IPS DF 6.9 (cell line): ENCODE results near the gene HRAS.
A peak's percentile ranks its signal among the peaks of the same experiment; 100 is the strongest.

Experiments used
- DNase-seq: peaks from one replicate; pipeline ENCODE4 v3.0.0-alpha.2; 2013; ENCODE audit warnings: low read depth, low spot score
- H3K27ac ChIP-seq: one replicate; pipeline ENCODE4 v1.5.1; 2013; ENCODE audit warnings: low read length, control low read depth
- H3K27me3 ChIP-seq: 2 replicates; pipeline ENCODE4 v1.6.1; 2013; ENCODE audit warnings: mild to moderate bottlenecking, low read length; ENCODE audit not compliant: control insufficient read depth, insufficient read depth
- H3K36me3 ChIP-seq: 2 replicates; pipeline ENCODE4 v1.6.1; 2013; ENCODE audit warnings: low read length; ENCODE audit not compliant: control insufficient read depth, insufficient read depth
- H3K4me1 ChIP-seq: 2 replicates; pipeline ENCODE4 v1.6.1; 2013; ENCODE audit warnings: low read length; ENCODE audit not compliant: control insufficient read depth, insufficient read depth
- H3K4me3 ChIP-seq: 2 replicates; pipeline ENCODE4 v1.5.1; 2013; ENCODE audit warnings: mild to moderate bottlenecking, low read length
- H3K9me3 ChIP-seq: 2 replicates; pipeline ENCODE4 v1.6.1; 2013; ENCODE audit warnings: low read length, inconsistent platforms; ENCODE audit not compliant: control insufficient read depth, insufficient read depth
- WGBS: extraction: QIAGEN DNeasy Blood & Tissue Kit; methylation state at CpG from one replicate; pipeline ENCODE4 v1.1.7; 2013; ENCODE audit warnings: mixed read lengths, missing lambda C conversion rate; ENCODE audit not compliant: insufficient read length, insufficient coverage; 5-methylcytosine and 5-hydroxymethylcytosine counted together

The HRAS gene

GRCh38 chr11:538431-539051 is 3.2 kb upstream of the HRAS start:
- no CpG with 5 or more reads among the region's 20 CpGs for WGBS
- DNase-seq: no peak
- Histone ChIP-seq H3K27me3 (no peaks in the 10 kb centered on the region; the same call in 1 of the 2 replicates), H3K27ac (no peak overlapping the region), H3K9me3 (no peaks in the 10 kb centered on the region), H3K36me3 (no peaks in the 10 kb centered on the region; the same call in 1 of the 2 replicates), H3K4me3 (no peak overlapping the region), H3K4me1 (peaks cover 9% of the 10 kb centered on the region)

GRCh38 chr11:537622-538430 is 2.5 kb upstream of the HRAS start:
- H3K27me3 ChIP-seq: no peaks in the 10 kb centered on the region; the same call in 1 of the 2 replicates

GRCh38 chr11:536841-537621 is 1.7 kb upstream of the HRAS start, which contains the start of gene LRRC56:
LRRC56 (plus strand) TSS chr11:537527; CDS start chr11:540685, 3,158 bp downstream.
- H3K4me1 ChIP-seq: peaks cover 9% of the 10 kb centered on the region
- H3K36me3 ChIP-seq: peaks cover 7% of the 10 kb centered on the region; the same call in 1 of the 2 replicates
- WGBS: no CpG with 5 or more reads among the region's 93 CpGs
- H3K27ac ChIP-seq: no peak within 1 kb of the TSS
- peak; percentile 45 for DNase-seq
- H3K9me3 ChIP-seq: no peaks in the 10 kb centered on the region
- H3K4me3 ChIP-seq: peak within 1 kb of the TSS; percentile 41; the same call in 1 of the 2 replicates
- H3K27me3 ChIP-seq: no peaks in the 10 kb centered on the region; the same call in 1 of the 2 replicates

More at GRCh38 chr11:537622-538430, 2.5 kb upstream of the HRAS start:
- Histone ChIP-seq H3K4me1 (peaks cover 9% of the 10 kb centered on the region), H3K36me3 (peaks cover 3% of the 10 kb centered on the region; the same call in 1 of the 2 replicates), H3K27ac (no peak overlapping the region), H3K9me3 (no peaks in the 10 kb centered on the region), H3K4me3 (peak overlapping the region; percentile 41; the same call in 1 of the 2 replicates)
- no peak for DNase-seq
- no CpG with 5 or more reads among the region's 19 CpGs for WGBS

GRCh38 chr11:535210-535518 is 212 bp downstream of the HRAS start:
- H3K27me3 ChIP-seq: no peaks in the 10 kb centered on the region; the same call in 1 of the 2 replicates
- H3K36me3 ChIP-seq: peaks cover 12% of the 10 kb centered on the region; the same call in 1 of the 2 replicates
- DNase-seq: no peak
- no peaks in the 10 kb centered on the region for H3K9me3 ChIP-seq
- peaks cover 9% of the 10 kb centered on the region for H3K4me1 ChIP-seq
- peak overlapping the region; percentile 77; the same call in 1 of the 2 replicates for H3K4me3 ChIP-seq
- no peak overlapping the region for H3K27ac ChIP-seq
- WGBS: no CpG with 5 or more reads among the region's 56 CpGs

- no peak for DNase-seq
- H3K27me3 ChIP-seq: no peaks in the 10 kb centered on the region; the same call in 1 of the 2 replicates
- WGBS: no CpG with 5 or more reads among the region's 66 CpGs
- peaks cover 9% of the 10 kb centered on the region for H3K4me1 ChIP-seq
- peak overlapping the region; percentile 77 for H3K4me3 ChIP-seq
- H3K36me3 ChIP-seq: peaks cover 12% of the 10 kb centered on the region; the same call in 1 of the 2 replicates
- no peak overlapping the region for H3K27ac ChIP-seq
- no peaks in the 10 kb centered on the region for H3K9me3 ChIP-seq
These were observed 773 bp downstream of the HRAS start for GRCh38 chr11:534396-535209.

GRCh38 chr11:533586-534395 is 1.6 kb downstream of the HRAS start:
- H3K4me1 ChIP-seq: peaks cover 9% of the 10 kb centered on the region
- H3K9me3 ChIP-seq: no peaks in the 10 kb centered on the region
- no peak overlapping the region for H3K4me3 ChIP-seq
- no peak overlapping the region for H3K27ac ChIP-seq
- H3K27me3 ChIP-seq: no peaks in the 10 kb centered on the region; the same call in 1 of the 2 replicates
- H3K36me3 ChIP-seq: peaks cover 12% of the 10 kb centered on the region; the same call in 1 of the 2 replicates
- DNase-seq: no peak
- no CpG with 5 or more reads among the region's 37 CpGs for WGBS

- no peak overlapping the region for H3K27ac ChIP-seq
- WGBS: no CpG with 5 or more reads among the region's 33 CpGs
- no peak for DNase-seq
- peaks cover 9% of the 10 kb centered on the region for H3K4me1 ChIP-seq
- no peaks in the 10 kb centered on the region for H3K9me3 ChIP-seq
- no peak overlapping the region for H3K4me3 ChIP-seq
- H3K36me3 ChIP-seq: peaks cover 12% of the 10 kb centered on the region; the same call in 1 of the 2 replicates
- H3K27me3 ChIP-seq: no peaks in the 10 kb centered on the region; the same call in 1 of the 2 replicates
These were observed 2.3 kb downstream of the HRAS start for GRCh38 chr11:532986-533585.

- no peaks in the 10 kb centered on the region; the same call in 1 of the 2 replicates for H3K27me3 ChIP-seq
- no peak for DNase-seq
- WGBS: no CpG with 5 or more reads among the region's 23 CpGs
- no peaks in the 10 kb centered on the region for H3K9me3 ChIP-seq
- H3K36me3 ChIP-seq: peaks cover 12% of the 10 kb centered on the region; the same call in 1 of the 2 replicates
- peaks cover 4% of the 10 kb centered on the region for H3K4me1 ChIP-seq
- H3K27ac ChIP-seq: no peak overlapping the region
- no peak overlapping the region for H3K4me3 ChIP-seq
These were observed 2.8 kb downstream of the HRAS start for GRCh38 chr11:532527-532985.
